Stomach smooth muscle (tissue), 2 donors: ENCODE measurements around the gene SAE1.
"Not testable (repeated sequence)": the region's sequence is repeated elsewhere in the genome, so short reads cannot be mapped to it uniquely, and the experiment has no call there.

Experiments
- H3K27ac ChIP-seq: one replicate; pipeline ENCODE4 v1.7.0; 2013; ENCODE audit warnings: mild to moderate bottlenecking, low read length, inconsistent platforms
- H3K27me3 ChIP-seq, 2 donors: one replicate each; pipeline ENCODE4 v1.7.0; 2013; ENCODE audit warnings: low read length in 2 of 2; ENCODE audit not compliant: insufficient read depth in 2 of 2, control insufficient read depth in 1 of 2
- H3K36me3 ChIP-seq, 2 donors: one replicate each; pipeline ENCODE4 v1.7.0; 2013; ENCODE audit warnings: low read length in 2 of 2; ENCODE audit not compliant: control insufficient read depth in 2 of 2, insufficient read depth in 2 of 2
- H3K4me1 ChIP-seq: one replicate; pipeline ENCODE4 v1.7.0; 2013; ENCODE audit warnings: low read length; ENCODE audit not compliant: control insufficient read depth, insufficient read depth
- H3K4me3 ChIP-seq, 2 donors: one replicate each; pipeline ENCODE4 v1.7.0; 2013; ENCODE audit warnings: low read length in 2 of 2
- H3K9ac ChIP-seq, 2 donors: one replicate each; pipeline ENCODE4 v1.7.0; 2013; ENCODE audit warnings: low read length in 2 of 2, mild to moderate bottlenecking in 1 of 2
- H3K9me3 ChIP-seq, 2 donors: one replicate each; pipeline ENCODE4 v1.7.0; 2013; ENCODE audit warnings: low read length in 2 of 2; ENCODE audit not compliant: control insufficient read depth in 2 of 2
- donor health status: healthy.
- donor health status: Pancreatic carcinoma.

The SAE1 gene

GRCh38 chr19:47241919-47242577 is 111.4 kb downstream of the SAE1 start:
- H3K27me3 ChIP-seq = peaks cover 0 to 5% of the 10 kb centered on the region in 2 donors
- H3K4me3 ChIP-seq = no peak overlapping the region
- H3K4me1 ChIP-seq = peaks cover 48% of the 10 kb centered on the region
- H3K9me3 ChIP-seq = no peaks in the 10 kb centered on the region
- no peaks in the 10 kb centered on the region for H3K36me3 ChIP-seq
- peak overlapping the region; percentile 67 for H3K27ac ChIP-seq
- peak overlapping the region in 1 of 2 donors; percentile 5 for H3K9ac ChIP-seq

DNA sequence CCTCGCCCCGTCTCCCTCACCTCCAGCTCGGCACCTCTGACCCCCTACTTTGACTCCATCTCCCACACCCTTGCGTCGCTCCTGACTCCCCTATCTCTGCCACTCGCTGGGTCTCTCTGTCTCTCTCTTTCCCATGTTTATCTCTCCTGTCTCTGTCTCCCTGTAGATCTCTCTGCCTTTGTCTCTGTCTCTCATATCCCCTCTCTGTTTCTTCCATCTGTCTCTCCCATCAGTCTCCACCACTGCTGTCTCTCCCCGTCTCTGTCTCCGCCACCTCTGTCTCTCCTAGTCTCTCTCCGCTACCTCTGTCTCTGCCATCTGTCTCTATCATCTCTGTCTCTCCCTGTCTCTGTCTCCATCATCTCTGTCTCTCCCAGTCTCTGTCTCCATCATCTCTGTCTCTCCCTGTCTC is 112.7 kb downstream of the SAE1 start:
- no peaks in the 10 kb centered on the region for H3K9me3 ChIP-seq
- peak overlapping the region; percentile 63 to 76 for H3K4me3 ChIP-seq
- peaks cover 0 to 5% of the 10 kb centered on the region in 2 donors for H3K27me3 ChIP-seq
- peak overlapping the region; percentile 87 for H3K27ac ChIP-seq
- peaks cover 52% of the 10 kb centered on the region for H3K4me1 ChIP-seq
- peak overlapping the region; percentile 77 to 81 for H3K9ac ChIP-seq
- H3K36me3 ChIP-seq = no peaks in the 10 kb centered on the region

- Histone ChIP-seq H3K36me3 (no peaks in the 10 kb centered on the region), H3K9me3 (no peaks in the 10 kb centered on the region), H3K9ac (peak overlapping the region; percentile 77 to 81), H3K27ac (peak overlapping the region; percentile 87), H3K27me3 (peaks cover 0 to 5% of the 10 kb centered on the region in 2 donors), H3K4me1 (peaks cover 51% of the 10 kb centered on the region), H3K4me3 (peak overlapping the region; percentile 63 to 76)
These were observed 113.3 kb downstream of the SAE1 start for GRCh38 chr19:47243776-47244547.

GRCh38 chr19:47247308-47247990 is 116.8 kb downstream of the SAE1 start:
- no peaks in the 10 kb centered on the region for H3K9me3 ChIP-seq
- H3K27me3 ChIP-seq = no peaks in the 10 kb centered on the region
- no peak overlapping the region for H3K27ac ChIP-seq
- H3K36me3 ChIP-seq = no peaks in the 10 kb centered on the region
- H3K4me3 ChIP-seq = no peak overlapping the region
- no peak overlapping the region for H3K9ac ChIP-seq
- peaks cover 22% of the 10 kb centered on the region for H3K4me1 ChIP-seq

DNA sequence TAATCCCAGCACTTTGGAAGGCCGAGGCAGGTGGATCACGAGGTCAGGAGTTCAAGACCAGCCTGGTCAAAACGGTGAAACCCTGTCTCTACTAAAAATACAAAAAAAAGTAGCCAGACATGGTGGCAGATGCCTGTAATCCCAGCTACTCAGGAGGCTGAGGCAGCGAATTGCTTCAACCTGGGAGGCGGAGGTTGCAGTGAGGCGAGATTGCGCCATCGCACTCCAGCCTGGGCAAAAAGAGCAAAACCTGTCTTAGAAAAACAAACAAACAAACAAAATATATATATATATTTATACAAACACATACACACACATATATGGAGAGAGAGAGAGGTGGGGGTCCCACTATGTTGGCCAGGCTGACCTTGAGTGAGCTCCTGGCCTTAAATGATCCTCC is 122.4 kb downstream of the SAE1 start:
- H3K27me3 ChIP-seq, H3K4me3 ChIP-seq, H3K36me3 ChIP-seq, H3K27ac ChIP-seq, H3K9ac ChIP-seq, H3K9me3 ChIP-seq: not testable (repeated sequence)
- H3K4me1 ChIP-seq = peaks cover 11% of the 10 kb centered on the region

DNA sequence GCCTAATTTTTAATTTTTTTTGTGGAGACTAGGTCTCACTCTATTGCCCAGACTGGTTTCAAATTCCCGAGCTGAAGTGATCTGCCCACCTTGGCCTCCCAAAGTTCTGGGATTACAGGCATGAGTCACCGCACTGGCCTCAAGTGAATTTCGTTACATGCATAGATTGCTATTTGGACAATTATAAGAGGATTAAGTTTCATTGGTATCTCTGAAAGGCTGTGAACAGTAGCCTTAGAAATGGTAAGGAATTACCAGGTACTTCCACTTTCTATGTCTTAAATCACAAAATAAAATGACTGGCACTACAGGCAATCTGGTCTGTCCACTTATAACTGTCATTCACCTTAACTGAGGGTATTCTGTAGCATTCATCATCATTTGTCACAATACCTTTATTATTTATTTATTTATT is 122.8 kb downstream of the SAE1 start:
- Histone ChIP-seq H3K36me3 (peaks cover 0 to 4% of the 10 kb centered on the region in 2 donors), H3K4me1 (peaks cover 15% of the 10 kb centered on the region), H3K9ac (no peak overlapping the region), H3K9me3 (no peaks in the 10 kb centered on the region), H3K27ac (no peak overlapping the region), H3K4me3 (no peak overlapping the region), H3K27me3 (no peaks in the 10 kb centered on the region)

- peaks cover 19% of the 10 kb centered on the region for H3K4me1 ChIP-seq
- H3K9ac ChIP-seq = no peak overlapping the region
- peaks cover 3 to 9% of the 10 kb centered on the region in 2 donors for H3K36me3 ChIP-seq
- no peak overlapping the region for H3K4me3 ChIP-seq
- no peaks in the 10 kb centered on the region for H3K9me3 ChIP-seq
- H3K27me3 ChIP-seq = no peaks in the 10 kb centered on the region
- no peak overlapping the region for H3K27ac ChIP-seq
These were observed 123.3 kb downstream of the SAE1 start for GRCh38 chr19:47253970-47254369.

DNA sequence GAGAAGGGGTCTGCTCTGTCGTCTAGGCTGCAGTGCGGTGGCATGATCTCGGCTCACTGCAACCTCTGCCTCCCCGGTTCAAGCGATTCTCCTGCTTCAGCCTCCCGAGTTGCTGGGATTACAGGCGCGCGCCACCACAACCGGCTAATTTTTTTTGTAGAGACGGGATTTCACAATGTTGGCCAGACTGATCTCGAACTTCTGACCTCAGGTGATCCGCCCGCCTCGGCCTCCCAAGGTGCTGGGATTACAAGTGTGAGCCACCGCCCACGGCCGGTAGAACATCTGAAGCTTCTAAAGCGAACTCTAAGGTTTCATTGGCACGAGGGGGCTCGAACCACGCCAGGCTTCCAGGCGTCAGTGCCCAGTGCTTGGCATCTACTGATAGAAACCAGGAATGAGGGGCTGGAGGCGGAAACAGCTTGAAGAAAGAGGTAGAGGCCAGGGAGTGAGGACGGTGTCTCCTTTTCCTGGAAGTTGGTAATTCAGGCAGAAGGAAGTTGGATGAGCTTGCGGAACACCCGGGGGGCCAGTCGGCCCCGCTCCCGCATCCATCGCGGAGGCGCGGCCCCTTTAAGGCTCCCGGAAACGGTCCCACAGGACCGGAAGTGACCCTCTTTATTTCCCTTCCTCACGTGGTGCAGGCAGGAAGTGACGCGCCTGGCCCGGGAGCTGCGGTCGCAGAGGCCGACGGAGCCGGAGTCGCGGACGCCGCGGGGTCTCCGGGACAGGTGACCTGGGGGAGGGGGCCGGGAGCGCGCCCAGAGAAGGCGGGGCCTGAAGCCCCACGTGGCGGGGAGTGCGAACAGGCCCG is 125.5 kb downstream of the SAE1 start, which contains the start of gene CCDC9:
Gene CCDC9, plus strand, starts transcription at position 647 of the 814 bp plus-strand sequence. CDS start 1,876 bp downstream, outside the sequence.
- H3K27me3 ChIP-seq = no peaks in the 10 kb centered on the region
- peaks cover 23 to 29% of the 10 kb centered on the region in 2 donors for H3K36me3 ChIP-seq
- H3K27ac ChIP-seq = peak within 1 kb of the TSS; percentile 93
- peaks cover 27% of the 10 kb centered on the region for H3K4me1 ChIP-seq
- H3K9ac ChIP-seq = peak within 1 kb of the TSS; percentile 92 to 94
- peak within 1 kb of the TSS; percentile 75 to 91 for H3K4me3 ChIP-seq
- H3K9me3 ChIP-seq = no peaks in the 10 kb centered on the region

DNA sequence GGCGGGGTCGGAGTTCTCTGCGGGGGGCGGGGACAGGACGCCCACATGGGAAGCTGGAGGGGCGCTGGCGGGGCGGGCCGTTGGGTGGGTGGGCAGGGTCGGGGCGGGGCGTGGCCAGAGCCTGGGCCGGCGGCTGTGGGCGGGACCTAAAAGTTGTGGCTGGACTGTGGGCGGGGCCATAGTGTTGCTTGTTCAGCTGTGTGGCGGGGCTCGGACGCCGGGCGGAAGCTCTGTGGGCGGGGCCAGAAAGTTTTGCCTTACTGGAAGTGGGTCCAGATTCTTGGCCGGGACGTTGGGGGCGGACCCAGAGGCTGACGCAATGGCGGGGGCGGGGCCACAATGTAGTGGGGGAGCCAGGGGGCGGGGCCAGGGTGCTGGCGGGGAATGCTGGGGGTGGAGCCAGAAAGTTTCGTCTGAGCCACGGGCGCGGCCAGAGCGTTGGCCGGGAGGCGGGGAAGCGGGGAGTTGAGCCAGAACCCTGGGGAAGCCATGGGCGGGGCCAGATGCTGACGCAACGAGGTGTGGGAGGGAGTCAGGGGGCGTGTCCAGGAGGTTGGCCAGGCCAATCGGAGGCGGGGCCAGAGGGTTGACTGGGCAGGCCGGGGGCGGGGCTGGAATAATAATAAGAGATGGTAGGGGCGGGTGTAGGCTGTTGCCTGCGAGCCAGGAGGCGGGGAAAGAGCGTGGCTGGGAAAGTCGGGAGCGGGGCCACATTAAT is 126.2 kb downstream of the SAE1 start:
- peak overlapping the region in 1 of 2 donors; percentile 91 for H3K4me3 ChIP-seq
- H3K27me3 ChIP-seq = no peaks in the 10 kb centered on the region
- H3K9ac ChIP-seq = no peak overlapping the region
- H3K4me1 ChIP-seq = peaks cover 27% of the 10 kb centered on the region
- no peaks in the 10 kb centered on the region for H3K9me3 ChIP-seq
- H3K27ac ChIP-seq = peak overlapping the region; percentile 93
- peaks cover 25 to 31% of the 10 kb centered on the region in 2 donors for H3K36me3 ChIP-seq
